GM21717 (cell line): ENCODE data around the gene SGIP1.

Experiments used
- ATAC-seq: cut with Tn5 transposase; IDR thresholded peaks from one replicate; pipeline ENCODE4 v1.9.1; 2021; ENCODE audit warnings: mild to moderate bottlenecking, moderate library complexity; ENCODE audit not compliant: unreplicated experiment

Gene SGIP1

DNA sequence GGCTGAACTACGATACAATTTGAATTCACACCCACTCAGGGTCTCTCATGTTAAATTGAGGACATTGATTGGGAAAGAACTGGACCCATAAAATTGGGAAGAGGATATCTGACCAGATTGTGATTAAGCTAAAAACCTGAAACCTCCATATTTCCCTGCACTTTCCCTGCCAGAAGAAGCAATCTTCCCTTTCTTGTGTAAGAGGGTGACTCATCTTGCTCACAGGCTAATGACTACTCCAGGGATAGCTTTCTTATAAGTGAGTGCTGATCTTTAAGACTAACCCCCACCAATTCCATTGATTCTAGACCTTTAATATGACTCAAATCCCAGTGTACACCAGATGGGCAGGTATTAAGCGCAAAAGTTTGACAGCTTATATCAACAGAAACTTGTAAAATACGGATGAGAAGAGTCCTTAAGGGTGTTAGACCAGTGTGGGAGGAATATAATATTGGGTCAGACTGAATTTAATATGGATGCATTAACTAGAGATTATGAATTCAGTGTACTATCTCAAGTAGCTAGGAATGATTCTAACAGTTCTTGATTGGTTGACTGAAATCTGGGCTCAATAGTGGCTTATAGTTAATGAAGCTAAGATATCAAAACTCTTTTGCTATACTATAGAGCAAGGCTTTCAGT, 12.1 kb upstream of the SGIP1 start:
- no peak for ATAC-seq

DNA sequence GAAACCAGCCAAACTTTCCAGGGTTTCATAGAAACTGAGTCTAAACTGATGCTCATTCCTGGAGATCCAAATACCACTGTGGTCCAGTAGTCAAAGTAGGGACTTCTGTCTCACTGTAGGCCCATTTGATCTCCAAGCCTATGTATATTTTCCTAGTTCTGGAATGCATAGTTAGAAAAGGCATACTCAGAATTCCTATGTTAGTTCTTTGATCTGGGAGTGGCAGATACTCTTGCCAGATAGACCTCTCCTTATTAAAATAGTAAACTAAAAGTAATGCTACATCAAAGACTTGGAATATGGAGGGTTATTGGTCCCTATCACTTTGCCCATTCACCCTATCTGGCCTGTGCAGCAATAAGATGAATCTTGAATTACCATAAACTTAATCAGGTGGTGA, 10.4 kb upstream of the SGIP1 start:
- no peak for ATAC-seq

DNA sequence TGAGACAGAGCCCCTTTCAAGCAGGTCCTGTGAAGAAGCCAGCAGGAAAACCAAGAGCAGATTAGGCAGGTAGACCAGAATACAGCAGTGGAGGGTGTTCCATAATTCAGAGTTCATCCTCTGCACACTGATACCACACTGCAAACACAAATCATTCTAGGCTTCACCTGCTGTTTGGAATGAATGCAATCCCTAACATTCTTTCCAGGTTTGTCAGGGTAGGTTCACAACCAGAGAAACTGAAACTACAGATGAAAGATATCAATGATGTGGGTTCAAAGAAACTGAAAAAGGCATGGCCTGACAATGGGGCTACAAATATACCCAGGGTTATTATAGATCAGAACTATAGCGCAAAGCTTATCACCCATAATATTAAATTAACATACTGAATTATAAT, 8.9 kb upstream of the SGIP1 start:
- no peak for ATAC-seq

- ATAC-seq = no peak
These were observed 7.9 kb upstream of the SGIP1 start for GRCh38 chr1:66526036-66526435.

GRCh38 chr1:66526991-66527390, 7.0 kb upstream of the SGIP1 start:
- ATAC-seq = no peak

- ATAC-seq = no peak
These were observed 6.3 kb upstream of the SGIP1 start for GRCh38 chr1:66527686-66528085.

DNA sequence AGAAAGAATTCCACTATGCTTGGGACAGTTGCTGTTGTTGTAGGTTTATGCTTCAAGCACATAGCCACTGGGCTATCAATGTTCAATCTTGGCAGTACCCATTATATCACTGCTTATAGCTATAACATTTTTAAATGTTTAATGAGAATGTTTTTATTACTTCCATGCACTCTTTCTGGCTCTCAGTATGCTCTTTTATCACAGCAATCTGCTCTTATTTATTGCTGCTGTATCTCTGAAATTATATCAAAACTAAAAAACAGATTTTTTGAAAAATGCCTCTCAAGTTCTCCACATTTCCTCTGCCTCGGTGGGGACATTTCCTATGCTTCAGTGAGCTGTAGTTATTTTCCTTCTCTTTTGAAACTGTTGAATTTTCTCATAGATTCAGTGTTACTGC, 5.4 kb upstream of the SGIP1 start:
- ATAC-seq = no peak

DNA sequence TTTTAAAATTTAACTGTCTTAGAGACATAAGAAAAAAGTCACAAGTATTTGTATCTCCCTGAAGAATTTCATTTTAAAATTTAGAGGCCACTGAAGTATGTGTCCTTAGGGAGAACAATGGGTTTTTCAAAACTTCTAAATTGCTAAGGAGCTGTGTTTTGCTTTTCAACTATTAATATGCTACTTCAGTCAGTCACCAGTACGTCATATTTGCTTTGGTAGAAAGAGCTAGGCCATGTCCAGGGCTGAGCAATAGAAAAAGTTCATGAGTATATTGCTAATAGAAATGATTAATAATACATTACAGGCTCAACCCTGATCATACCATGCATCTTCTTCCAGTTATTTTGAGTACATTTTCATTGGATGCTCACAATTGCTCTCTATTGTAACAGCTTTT, 1.7 kb upstream of the SGIP1 start:
- no peak for ATAC-seq

- ATAC-seq = no peak
These were observed 862 bp upstream of the SGIP1 start for GRCh38 chr1:66532798-66533783.

GRCh38 chr1:66535061-66535460, 1.1 kb downstream of the SGIP1 start:
- ATAC-seq = no peak

DNA sequence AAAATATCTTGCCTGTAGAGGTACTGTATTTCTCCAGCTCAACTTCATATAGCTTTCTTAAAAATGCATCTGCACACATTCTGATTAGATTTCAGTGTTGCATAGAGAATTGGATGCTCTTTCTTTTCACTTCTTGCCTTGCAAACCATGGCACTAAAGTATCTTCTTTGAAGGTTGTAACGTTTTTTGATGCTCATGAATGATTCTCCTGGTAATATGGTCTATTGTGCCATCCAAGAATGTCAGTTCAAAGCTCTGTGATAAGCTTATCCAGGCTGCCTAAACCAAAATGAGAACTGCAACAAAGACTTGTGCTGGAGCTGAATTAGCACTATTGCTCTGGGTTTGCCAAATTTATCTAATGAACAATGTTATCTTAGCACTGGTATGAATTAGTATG, 1.9 kb downstream of the SGIP1 start:
- ATAC-seq = no peak

DNA sequence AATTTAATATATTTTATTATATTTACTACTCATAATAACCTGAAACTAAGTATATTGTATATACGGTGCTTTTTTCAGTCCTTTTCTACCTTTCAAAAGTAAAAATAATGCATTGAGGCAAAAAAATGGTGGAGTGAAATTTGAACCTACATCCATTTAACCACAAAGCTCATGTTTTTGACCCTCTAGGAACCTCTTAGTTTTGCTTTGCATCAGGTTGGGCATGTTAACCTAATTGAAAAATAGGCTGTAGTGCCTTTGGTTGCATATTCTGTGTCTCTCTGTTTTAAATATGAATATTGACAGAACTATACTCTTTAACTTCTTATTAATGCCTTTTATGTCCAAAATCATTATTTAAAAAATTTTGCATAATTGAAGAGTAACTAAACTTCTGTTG, 3.8 kb downstream of the SGIP1 start:
- ATAC-seq = no peak

DNA sequence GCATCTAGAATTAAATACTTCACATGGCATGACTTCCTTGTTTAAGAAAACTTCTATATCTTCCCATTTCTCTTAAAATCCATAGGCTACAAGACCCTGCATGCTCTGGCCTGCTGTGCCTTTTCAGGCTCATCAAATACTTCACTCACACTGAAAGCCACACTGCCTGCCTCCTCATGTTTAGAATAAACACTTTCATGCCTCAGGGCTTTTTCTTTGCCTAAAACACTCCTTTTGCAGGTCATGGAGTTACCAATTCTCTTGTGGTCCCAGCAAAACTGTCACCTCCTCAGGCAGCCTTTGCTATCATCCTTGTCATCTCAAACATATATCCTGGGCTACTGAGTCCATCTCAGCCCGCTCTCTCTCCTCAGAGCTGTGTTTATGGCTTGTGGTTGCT, 5.5 kb downstream of the SGIP1 start:
- no peak for ATAC-seq

DNA sequence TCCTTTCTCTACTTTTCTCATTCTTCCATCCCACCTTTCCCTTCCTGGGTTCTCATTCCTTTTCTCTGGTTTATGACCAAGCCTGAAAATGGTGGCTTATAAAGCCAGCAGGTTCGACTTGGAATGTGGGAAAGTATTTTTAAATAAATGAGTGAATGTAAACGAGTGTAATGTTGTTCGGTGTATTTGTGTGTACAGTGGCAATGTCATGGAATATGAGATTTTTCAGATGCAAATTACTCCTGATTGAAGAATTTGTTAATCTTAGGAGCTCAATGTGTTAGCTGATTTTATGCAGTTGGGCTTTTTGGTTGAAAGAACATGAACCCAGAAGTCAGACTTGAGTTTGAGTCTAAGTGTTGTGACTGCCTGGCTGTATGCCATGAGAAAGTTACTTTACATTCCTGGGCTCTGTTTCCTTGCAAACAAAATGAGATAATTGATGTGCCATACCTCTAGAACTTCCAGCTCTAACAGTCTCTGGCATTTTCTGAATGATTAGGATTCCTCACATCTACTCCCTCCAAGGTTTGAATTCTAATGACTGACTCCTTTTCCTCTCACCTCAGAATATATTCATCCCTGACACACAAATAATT, 6.6 kb downstream of the SGIP1 start:
- no peak for ATAC-seq

- ATAC-seq = no peak
These were observed 8.4 kb downstream of the SGIP1 start for GRCh38 chr1:66542314-66542713.

GRCh38 chr1:66542811-66543767, 9.1 kb downstream of the SGIP1 start:
- ATAC-seq = no peak

- no peak for ATAC-seq
These were observed 12.3 kb downstream of the SGIP1 start for GRCh38 chr1:66546047-66546810.

GRCh38 chr1:66549017-66549416, 15.1 kb downstream of the SGIP1 start:
- no peak for ATAC-seq

- ATAC-seq = no peak
These were observed 16.3 kb downstream of the SGIP1 start for GRCh38 chr1:66550243-66550642.

- ATAC-seq = no peak
These were observed 18.3 kb downstream of the SGIP1 start for GRCh38 chr1:66552287-66552686.
